Measurements from ENCODE around the gene ARFGEF3. TPM values are rescaled to one million over a fixed set of nuclear protein-coding genes. Genes with fewer than 3 reads are reported as not detected.
"Not testable (repeated sequence)": the region's sequence is repeated elsewhere in the genome, so short reads cannot be mapped to it uniquely, and the experiment has no call there.

The ARFGEF3 gene
- total RNA-seq, 1 donor from 2014 or later: 1.8 TPM

DNA sequence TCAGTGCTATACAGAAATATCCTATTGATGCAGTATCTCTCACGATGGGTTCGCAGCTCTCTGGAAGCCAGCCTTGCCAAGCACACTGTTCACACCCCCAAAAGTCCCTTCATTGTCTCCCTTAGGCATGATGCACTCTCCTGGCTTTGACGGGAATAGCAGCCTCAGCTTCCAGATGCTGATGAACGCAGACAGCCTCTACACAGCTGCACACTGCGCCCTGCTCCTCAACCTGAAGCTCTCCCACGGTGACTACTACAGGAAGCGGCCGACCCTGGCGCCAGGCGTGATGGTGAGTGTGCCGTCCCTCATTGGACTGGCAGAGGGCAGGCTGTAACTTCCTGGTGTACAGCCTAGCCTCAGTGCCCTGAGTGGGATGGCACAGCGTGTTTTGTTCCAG lies 116.6 kb downstream of the ARFGEF3 start:
- DNase-seq (ENCODE audit: low spot score in 2 of 2): no peak
- TF ChIP-seq, protein P1, sequence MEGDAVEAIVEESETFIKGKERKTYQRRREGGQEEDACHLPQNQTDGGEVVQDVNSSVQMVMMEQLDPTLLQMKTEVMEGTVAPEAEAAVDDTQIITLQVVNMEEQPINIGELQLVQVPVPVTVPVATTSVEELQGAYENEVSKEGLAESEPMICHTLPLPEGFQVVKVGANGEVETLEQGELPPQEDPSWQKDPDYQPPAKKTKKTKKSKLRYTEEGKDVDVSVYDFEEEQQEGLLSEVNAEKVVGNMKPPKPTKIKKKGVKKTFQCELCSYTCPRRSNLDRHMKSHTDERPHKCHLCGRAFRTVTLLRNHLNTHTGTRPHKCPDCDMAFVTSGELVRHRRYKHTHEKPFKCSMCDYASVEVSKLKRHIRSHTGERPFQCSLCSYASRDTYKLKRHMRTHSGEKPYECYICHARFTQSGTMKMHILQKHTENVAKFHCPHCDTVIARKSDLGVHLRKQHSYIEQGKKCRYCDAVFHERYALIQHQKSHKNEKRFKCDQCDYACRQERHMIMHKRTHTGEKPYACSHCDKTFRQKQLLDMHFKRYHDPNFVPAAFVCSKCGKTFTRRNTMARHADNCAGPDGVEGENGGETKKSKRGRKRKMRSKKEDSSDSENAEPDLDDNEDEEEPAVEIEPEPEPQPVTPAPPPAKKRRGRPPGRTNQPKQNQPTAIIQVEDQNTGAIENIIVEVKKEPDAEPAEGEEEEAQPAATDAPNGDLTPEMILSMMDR (IDR thresholded peaks at IDR 0.05): peak in 1 of 3 experiments; percentile 18
- H3K4me1 ChIP-seq: no peaks in the 10 kb centered on the region
- no peaks in the 10 kb centered on the region for H3K36me3 ChIP-seq
- intact Hi-C loops (cut with DNase I): no loop called here
- H3K27me3 ChIP-seq: no peaks in the 10 kb centered on the region
- H3K4me3 ChIP-seq: no peak overlapping the region
- no peak overlapping the region for H3K27ac ChIP-seq
- no peaks in the 10 kb centered on the region for H3K9me3 ChIP-seq

DNA sequence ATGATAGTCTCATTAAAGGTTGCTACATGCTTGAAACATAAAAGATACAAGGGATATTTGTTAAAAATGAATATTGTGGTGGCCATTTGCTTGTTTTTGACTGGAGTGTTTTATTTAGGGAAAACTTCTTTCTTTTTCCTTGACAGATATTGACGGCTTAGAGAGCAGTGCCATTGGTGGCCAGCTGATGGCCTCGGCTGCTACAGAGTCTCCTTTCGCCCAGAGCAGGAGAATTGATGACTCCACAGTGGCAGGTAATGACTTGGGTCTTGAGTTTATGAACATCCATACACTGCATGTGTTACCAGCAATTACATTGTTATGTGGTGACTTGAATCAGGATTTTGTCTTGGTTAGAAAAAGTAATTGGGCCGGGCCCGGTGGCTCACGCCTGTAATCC lies 124.1 kb downstream of the ARFGEF3 start:
- H3K27ac ChIP-seq: no peak overlapping the region
- intact Hi-C loops (cut with DNase I): loop anchor here (5.0 kb wide), 1 partner anchor 168 kb away; no protein-coding TSS in a partner anchor

DNA sequence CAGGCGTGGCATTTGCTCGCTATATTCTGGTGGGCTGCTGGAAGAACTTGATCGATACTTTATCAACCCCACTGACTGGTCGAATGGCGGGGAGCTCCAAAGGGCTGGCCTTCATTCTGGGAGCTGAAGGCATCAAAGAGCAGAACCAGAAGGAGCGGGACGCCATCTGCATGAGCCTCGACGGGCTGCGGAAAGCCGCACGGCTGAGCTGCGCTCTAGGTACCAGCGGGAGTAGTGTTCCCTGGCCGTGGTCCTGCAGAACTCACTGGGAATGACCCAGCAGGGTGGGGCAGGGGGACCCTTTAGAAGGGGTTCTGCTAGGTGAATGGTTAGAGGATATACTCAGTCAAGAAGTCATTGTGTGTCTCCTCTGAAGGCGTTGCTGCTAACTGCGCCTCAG lies 125.0 kb downstream of the ARFGEF3 start:
- intact Hi-C loops (cut with DNase I): loop anchor here (5.0 kb wide), 1 partner anchor 169 kb away; no protein-coding TSS in a partner anchor

More for the DNA sequence above, 124.1 kb downstream of the ARFGEF3 start:
- TF ChIP-seq, protein P1 (IDR thresholded peaks at IDR 0.05): no peak
- Histone ChIP-seq H3K27me3 (no peaks in the 10 kb centered on the region), H3K36me3 (no peaks in the 10 kb centered on the region), H3K4me3 (no peak overlapping the region), H3K4me1 (no peaks in the 10 kb centered on the region), H3K9me3 (no peaks in the 10 kb centered on the region)
- no peak for DNase-seq (ENCODE audit: low spot score in 2 of 2)

DNA sequence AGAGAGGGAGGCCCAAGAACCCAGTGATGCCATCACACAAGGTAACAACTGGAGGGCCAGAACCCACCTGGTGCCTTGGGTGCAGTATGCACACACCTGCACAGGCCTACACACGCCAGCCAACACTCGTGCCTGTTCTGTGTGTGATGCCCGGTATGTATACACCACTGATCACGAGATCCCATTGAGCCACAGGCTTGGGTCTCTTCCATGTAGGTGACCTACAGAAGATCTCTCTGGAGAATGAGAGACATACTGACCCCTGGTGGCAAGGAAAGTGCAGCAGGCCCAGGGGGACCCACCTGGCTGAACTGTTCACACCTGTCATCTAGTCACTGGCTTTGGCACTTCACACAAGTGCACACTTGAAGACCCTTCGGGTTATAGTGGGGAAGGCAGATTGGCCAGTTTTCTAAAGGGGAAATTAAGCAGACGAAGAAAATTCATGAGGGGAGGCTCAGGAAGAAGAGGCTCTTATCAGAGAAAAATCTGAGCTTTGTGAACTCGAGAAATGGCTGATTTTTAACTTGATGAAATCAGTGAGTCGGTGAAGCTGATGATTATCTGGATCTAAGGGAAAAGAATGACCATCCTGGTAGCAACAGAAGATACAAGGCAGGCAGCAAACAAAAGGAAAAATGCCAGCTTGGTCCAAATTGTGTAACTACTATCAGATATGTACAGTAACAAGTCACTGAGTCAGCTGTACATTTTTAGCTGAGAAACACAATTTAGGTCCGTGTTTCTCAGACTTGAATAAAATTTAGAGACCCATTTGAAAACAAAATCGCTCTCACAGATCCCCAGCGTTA lies 125.6 kb downstream of the ARFGEF3 start:
- H3K27ac ChIP-seq: no peak overlapping the region
- intact Hi-C loops (cut with DNase I): loop anchor here (5.0 kb wide), 1 partner anchor 170 kb away; no protein-coding TSS in a partner anchor
- TF ChIP-seq, protein P1 (IDR thresholded peaks at IDR 0.05): peak in 2 of 3 experiments; percentile 31 to 40
- DNase-seq (ENCODE audit: low spot score in 2 of 2): no peak
- H3K4me1 ChIP-seq: no peaks in the 10 kb centered on the region
- H3K27me3 ChIP-seq: no peaks in the 10 kb centered on the region
- H3K9me3 ChIP-seq: no peaks in the 10 kb centered on the region
- no peaks in the 10 kb centered on the region for H3K36me3 ChIP-seq
- H3K4me3 ChIP-seq: no peak overlapping the region

More for the DNA sequence above, 125.0 kb downstream of the ARFGEF3 start:
- TF ChIP-seq, protein P1 (IDR thresholded peaks at IDR 0.05): no peak
- DNase-seq (ENCODE audit: low spot score in 2 of 2): no peak
- Histone ChIP-seq H3K9me3 (no peaks in the 10 kb centered on the region), H3K27ac (no peak overlapping the region), H3K4me1 (no peaks in the 10 kb centered on the region), H3K36me3 (no peaks in the 10 kb centered on the region), H3K4me3 (no peak overlapping the region), H3K27me3 (no peaks in the 10 kb centered on the region)

DNA sequence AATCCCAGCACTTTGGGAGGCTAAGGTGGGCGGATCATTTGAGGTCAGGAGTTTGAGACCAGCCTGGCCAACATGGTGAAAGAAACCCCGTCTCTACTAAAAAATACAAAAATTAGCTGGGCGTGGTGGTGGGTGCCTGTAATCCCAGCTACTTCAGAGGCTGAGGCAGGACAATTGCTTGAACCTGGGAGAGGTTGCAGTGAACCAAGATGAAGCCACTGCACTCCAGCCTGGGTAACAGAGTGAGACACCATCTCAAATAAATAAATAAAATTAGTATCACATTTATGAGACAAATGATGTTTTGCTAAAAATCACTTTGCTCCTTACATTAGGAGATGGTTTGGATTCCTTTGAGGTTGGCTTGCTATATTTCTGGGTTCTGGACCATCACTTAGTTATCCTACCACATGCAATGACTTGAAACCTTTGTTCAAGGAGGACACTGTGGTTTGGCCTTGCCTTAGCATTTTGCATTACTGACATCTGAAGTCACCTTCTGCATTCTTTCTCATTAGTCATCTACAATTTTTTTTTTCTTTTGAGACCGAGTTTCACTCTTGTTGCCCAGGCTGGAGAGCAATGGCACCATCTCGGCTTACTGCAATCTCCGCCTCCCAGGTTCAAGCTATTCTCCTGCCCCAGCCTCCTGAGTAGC lies 126.8 kb downstream of the ARFGEF3 start:
- not testable (repeated sequence) for H3K27me3 ChIP-seq; H3K9me3 ChIP-seq; DNase-seq (ENCODE audit: low spot score in 2 of 2); H3K4me3 ChIP-seq; H3K27ac ChIP-seq; H3K4me1 ChIP-seq; H3K36me3 ChIP-seq
- intact Hi-C loops (cut with DNase I): loop anchor here (5.0 kb wide), 1 partner anchor 171 kb away; no protein-coding TSS in a partner anchor

DNA sequence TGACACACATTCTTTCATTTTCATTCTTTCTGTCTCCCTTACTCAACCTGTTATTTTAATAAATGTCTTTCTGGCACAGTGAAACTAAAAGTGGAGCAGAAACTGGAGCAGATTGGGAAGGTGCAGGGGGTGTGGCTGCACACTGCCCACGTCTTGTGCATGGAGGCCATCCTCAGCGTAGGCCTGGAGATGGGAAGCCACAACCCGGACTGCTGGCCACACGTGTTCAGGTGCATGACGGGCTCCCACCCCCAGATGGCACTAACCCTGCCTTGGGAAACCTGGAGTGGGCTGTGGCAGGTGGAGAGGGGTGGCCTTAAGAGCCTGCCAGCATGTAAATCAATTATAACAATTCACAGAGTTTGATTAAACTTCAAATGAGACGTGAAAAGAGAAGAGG lies 128.0 kb downstream of the ARFGEF3 start:
- DNase-seq (ENCODE audit: low spot score in 2 of 2): no peak
- Histone ChIP-seq H3K27me3 (no peaks in the 10 kb centered on the region), H3K4me3 (no peak overlapping the region), H3K4me1 (no peaks in the 10 kb centered on the region), H3K36me3 (no peaks in the 10 kb centered on the region), H3K27ac (no peak overlapping the region), H3K9me3 (no peaks in the 10 kb centered on the region)
- intact Hi-C loops (cut with DNase I): loop anchor here (5.0 kb wide), 1 partner anchor 172 kb away; no protein-coding TSS in a partner anchor
- TF ChIP-seq, protein P1 (IDR thresholded peaks at IDR 0.05): no peak

Measured in ascending aorta (tissue), 2 donors.